DOHH2 (cell line): Measurements from ENCODE around the gene FHL3.

Experiments
- CTCF ChIP-seq: fragments of 200-600 bp; sonication (generic); IDR thresholded peaks from one replicate; pipeline ENCODE4 v1.5.1; 2014; ENCODE audit warnings: antibody characterized with exemption, mild to moderate bottlenecking, low read depth, low read length; ENCODE audit not compliant: poor library complexity, severe bottlenecking
- EZH2phosphoT487 ChIP-seq: fragments of 200-600 bp; sonication (generic); IDR thresholded peaks from 2 replicates; pipeline ENCODE4 v1.6.1; 2017; ENCODE audit warnings: borderline replicate concordance, mild to moderate bottlenecking, antibody characterized with exemption, low read length, moderate library complexity, mixed read lengths

DNA sequence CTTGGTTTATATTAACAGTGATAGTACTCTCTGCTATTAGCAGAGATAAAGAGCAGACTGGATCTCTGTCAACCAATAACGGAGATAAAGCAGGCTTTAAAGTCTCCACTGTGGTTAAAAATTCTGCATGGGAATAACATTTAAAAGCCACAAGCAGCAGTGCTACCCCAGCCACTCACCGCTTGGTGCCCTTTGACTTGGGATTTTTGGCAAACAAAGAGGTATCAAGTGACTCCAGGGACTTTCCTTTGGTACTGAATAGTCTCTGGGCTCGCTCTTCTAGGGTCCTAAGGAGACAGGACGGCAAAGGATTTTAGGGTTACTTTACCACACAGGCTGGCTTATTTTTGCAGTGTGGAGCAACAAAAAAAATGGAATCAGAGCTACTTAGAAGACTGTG lies 26.8 kb downstream of the FHL3 start:
- TF ChIP-seq CTCF = no peak
- TF ChIP-seq EZH2phosphoT487 = no peak
